AG04450 (cell line): ENCODE measurements around the gene HNRNPC. TPM values are rescaled to one million over a fixed set of nuclear protein-coding genes. Genes with fewer than 3 reads are reported as not detected.

ENCODE experiments used
- CTCF ChIA-PET: fragments of 300-600, 350-600 bp; formaldehyde crosslinking; extraction: SDS; loops from one replicate; lab custom pipeline; 2022; ENCODE audit warnings: antibody characterized with exemption, inconsistent platforms; lab: Charles Lee
- POLR2A ChIA-PET: fragments of 350-600 bp; formaldehyde crosslinking; extraction: SDS; loops from one replicate; lab custom pipeline; 2021; ENCODE audit warnings: antibody characterized with exemption, inconsistent platforms; lab: Yijun Ruan, JAX
- DNase-seq: peaks from one replicate; pipeline ENCODE4 v3.0.0-alpha.2; 2011; ENCODE audit warnings: low read depth, low spot score
- H3K27ac ChIP-seq: one replicate; pipeline ENCODE4 v1.5.1; 2012; ENCODE audit warnings: low read depth, low read length, control low read depth
- H3K27me3 ChIP-seq: one replicate; pipeline ENCODE4 v1.6.0; 2012; ENCODE audit warnings: low read length; ENCODE audit not compliant: control insufficient read depth, insufficient read depth
- H3K4me3 ChIP-seq: 2 replicates; pipeline ENCODE4 v1.5.1; 2011; ENCODE audit warnings: mild to moderate bottlenecking, low read depth, low read length, control low read depth
- H3K9me3 ChIP-seq: 2 replicates; pipeline ENCODE4 v1.5.1; 2012; ENCODE audit warnings: low read length; ENCODE audit not compliant: control insufficient read depth, insufficient read depth
- CTCF ChIP-seq: IDR thresholded peaks from 2 replicates; pipeline ENCODE4 v1.5.1; 2011; ENCODE audit warnings: low read depth, low read length, control low read depth, inconsistent platforms
- polyA plus RNA-seq: library from polyadenylated mRNA; depleted of rRNA; stranded (reverse); fragments of >200 nt; gene quantifications from 2 replicates; pipeline ENCODE4 v1.2.3, GENCODE V29; 2011

Gene HNRNPC
- polyA plus RNA-seq, 1 experiment: 828 TPM

- POLR2A ChIA-PET: no interaction called here
- TF ChIP-seq CTCF: no peak
- Histone ChIP-seq H3K27ac (no peak overlapping the region), H3K4me3 (no peak overlapping the region), H3K9me3 (no peaks in the 10 kb centered on the region), H3K27me3 (no peaks in the 10 kb centered on the region)
- CTCF ChIA-PET: no interaction called here
- no peak for DNase-seq
Measured at GRCh38 chr14:21201732-21202462, 67.3 kb downstream of the HNRNPC start.

GRCh38 chr14:21200752-21201461 is 68.3 kb downstream of the HNRNPC start:
- Histone ChIP-seq H3K4me3 (no peak overlapping the region), H3K27ac (no peak overlapping the region), H3K9me3 (no peaks in the 10 kb centered on the region), H3K27me3 (no peaks in the 10 kb centered on the region)
- no peak for DNase-seq
- TF ChIP-seq CTCF: no peak
- ChIA-PET POLR2A (no interaction called here), CTCF (interaction anchor here (1.4 kb wide), 1 partner anchor 186 kb away, joined by 4 read pairs; no protein-coding TSS in a partner anchor)

- POLR2A ChIA-PET: interaction anchor here (0.6 kb wide), 1 partner anchor 18 kb away, joined by 3 read pairs; no protein-coding TSS in a partner anchor
- no peaks in the 10 kb centered on the region for H3K27me3 ChIP-seq
- no peak overlapping the region for H3K4me3 ChIP-seq
- CTCF ChIA-PET: interaction anchor here (1.4 kb wide), 1 partner anchor 185 kb away, joined by 4 read pairs; no protein-coding TSS in a partner anchor
- no peak overlapping the region for H3K27ac ChIP-seq
- peak; percentile 36 for DNase-seq
- no peaks in the 10 kb centered on the region for H3K9me3 ChIP-seq
- no peak for TF ChIP-seq CTCF
Measured at GRCh38 chr14:21199611-21200560, 69.4 kb downstream of the HNRNPC start.

- POLR2A ChIA-PET: no interaction called here
- H3K27me3 ChIP-seq: peaks cover 1% of the 10 kb centered on the region
- H3K4me3 ChIP-seq: no peak overlapping the region
- no peak overlapping the region for H3K27ac ChIP-seq
- no peak for TF ChIP-seq CTCF
- DNase-seq: no peak
- H3K9me3 ChIP-seq: no peaks in the 10 kb centered on the region
- CTCF ChIA-PET: interaction anchor here (0.6 kb wide), 1 partner anchor 18 kb away, joined by 4 read pairs; no protein-coding TSS in a partner anchor
Measured at GRCh38 chr14:21197418-21198205, 71.6 kb downstream of the HNRNPC start.
